Left colon (tissue), 2 donors: Measurements from ENCODE around the gene HS2ST1. TPM values are rescaled to one million over a fixed set of nuclear protein-coding genes. Genes with fewer than 3 reads are reported as not detected.
A peak's percentile ranks its signal among the peaks of the same experiment; 100 is the strongest.
"Not testable (repeated sequence)": the region's sequence is repeated elsewhere in the genome, so short reads cannot be mapped to it uniquely, and the experiment has no call there.

Experiments
- ATAC-seq: fragments of 200-7000 bp; cut with Tn5 transposase; one replicate; pipeline ENCODE4 v1.9.1; 2020; ENCODE audit warnings: mild to moderate bottlenecking, moderate library complexity
- DNase-seq, 2 donors: peaks; one replicate each; pipeline ENCODE4 v3.0.0-alpha.2; 2020
- intact Hi-C, 2 donors: fragments of 100-400 bp; cut with DNase I in 1 of 2; cut with micrococcal nuclease in 1 of 2; formaldehyde crosslinking; loops; one replicate each; pipeline versions ENCODE4 v1.11.2 to v1.14.0; 2022; cut with DNase I, micrococcal nuclease
- total RNA-seq, 2 donors: library from RNA; stranded (reverse); fragmentation: NEBNext Ultra II Directional; extraction: Animal tissue kit (Norgen Biotek cat#: 25700); gene quantifications; one replicate each; pipeline ENCODE4 v1.2.1, GENCODE V29; 2021
- donor health status: DM: no; HTN: no; CAD: no.
- donor health status: DM: yes; HTN: yes; CAD: no.

Gene HS2ST1
- total RNA-seq, 2 donors from 2014 or later: 17.4 to 23.5 TPM

DNA sequence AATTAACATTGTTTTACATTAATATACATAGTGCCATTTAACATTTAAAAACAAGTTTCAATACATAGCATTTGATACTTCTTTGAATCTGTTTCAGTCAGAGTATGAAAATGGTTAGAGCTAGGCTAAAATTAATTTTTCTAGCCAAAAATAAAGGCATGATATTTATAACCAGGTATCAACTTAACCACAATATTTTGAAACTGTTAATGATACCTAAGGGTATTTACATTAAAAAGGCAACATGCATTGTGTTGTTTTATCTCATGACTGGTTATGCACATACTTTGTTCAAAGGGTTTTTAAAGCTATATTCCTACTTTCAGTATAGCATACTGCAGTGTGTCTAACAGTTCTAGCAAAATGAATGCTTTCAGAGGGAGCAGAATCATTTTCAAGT, 130.0 kb downstream of the HS2ST1 start:
- DNase-seq (no peak), ATAC-seq (no peak)
- intact Hi-C loops: no loop called here

DNA sequence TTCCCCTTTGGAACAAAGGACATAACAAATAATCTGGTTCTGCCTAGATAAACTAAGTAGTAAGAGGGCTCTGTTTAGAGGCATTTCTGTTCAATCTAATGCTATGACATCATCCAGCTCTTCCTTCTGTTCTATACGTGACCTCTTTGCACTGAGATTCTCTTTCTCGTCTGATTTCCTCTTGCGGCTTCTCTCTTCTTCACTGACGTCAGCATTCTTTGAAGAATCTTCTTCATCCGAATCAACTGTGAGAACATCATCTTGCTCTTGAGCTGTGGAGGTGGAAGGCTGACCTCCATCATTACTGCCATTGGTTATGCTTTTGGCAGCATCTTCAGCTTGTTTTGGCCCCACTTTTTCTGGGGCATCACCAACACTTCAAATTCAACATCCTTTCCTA, 130.4 kb downstream of the HS2ST1 start:
- intact Hi-C loops: no loop called here
- ATAC-seq: no peak
- no peak for DNase-seq

DNA sequence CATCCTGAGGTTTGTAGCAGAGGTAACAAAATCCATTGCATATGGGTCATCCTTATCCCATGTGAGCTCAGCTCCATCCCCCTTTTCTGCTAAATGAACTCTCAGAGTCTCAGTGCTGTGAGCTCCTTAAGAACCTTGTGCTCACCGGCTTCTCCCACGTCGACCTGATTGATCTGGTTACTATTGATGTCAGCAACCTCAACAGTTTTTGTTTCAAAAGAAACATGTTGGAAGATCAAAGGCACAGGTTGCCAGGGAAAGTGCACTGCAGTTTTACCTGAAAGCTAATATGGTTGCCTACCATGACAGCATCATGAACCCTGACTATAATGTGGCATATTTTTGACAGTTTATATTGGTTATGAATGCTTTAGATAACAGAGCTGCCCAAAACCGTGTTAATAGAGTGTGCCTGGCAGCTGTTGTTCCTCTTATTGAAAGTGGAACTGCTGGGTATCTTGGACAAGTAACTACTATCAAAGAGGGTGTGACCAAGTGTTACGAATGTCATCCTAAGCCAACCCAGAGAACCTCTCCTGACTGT, 131.4 kb downstream of the HS2ST1 start:
- DNase-seq: no peak
- intact Hi-C loops: no loop called here
- ATAC-seq: peak; percentile 15

DNA sequence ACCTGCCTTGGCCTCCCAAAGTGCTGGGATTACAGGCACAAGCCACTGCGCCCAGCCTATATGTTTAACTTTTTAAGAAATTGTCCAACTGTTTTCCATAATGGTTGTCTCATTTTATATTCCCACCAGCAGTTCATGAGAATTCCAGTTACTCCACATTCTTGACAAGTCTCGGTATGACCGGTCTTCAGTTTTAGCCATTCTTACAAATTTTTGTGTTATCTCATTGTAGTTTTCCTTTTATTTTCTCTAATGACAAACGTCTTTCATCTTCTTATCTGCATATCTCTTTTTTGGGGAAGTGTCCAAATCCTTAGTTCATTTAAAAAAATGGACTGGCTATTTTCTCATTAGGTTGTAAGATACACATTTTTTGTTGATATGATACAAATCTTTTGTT, 132.5 kb downstream of the HS2ST1 start:
- intact Hi-C loops: no loop called here
- ATAC-seq: no peak
- no peak for DNase-seq

DNA sequence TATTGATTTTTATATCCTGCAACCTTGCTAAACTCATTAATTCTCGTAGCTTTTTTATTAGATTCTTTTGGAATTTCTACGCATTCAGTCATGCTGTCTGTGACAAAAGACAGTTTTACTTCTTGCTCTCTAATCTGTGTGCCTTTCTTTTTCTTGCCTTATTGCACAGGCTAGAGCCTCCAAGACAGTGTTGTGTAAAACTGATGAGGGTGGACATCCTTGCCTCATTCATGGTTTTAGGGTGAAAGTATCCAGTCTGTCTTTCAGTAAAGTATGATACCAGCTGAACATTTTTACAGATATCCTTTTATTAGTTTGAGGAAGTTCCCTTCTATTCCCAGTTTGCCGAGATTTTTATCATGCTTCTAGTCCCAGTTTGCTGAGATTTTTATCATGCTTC, 133.8 kb downstream of the HS2ST1 start:
- DNase-seq (no peak), ATAC-seq (no peak)
- intact Hi-C loops: no loop called here

DNA sequence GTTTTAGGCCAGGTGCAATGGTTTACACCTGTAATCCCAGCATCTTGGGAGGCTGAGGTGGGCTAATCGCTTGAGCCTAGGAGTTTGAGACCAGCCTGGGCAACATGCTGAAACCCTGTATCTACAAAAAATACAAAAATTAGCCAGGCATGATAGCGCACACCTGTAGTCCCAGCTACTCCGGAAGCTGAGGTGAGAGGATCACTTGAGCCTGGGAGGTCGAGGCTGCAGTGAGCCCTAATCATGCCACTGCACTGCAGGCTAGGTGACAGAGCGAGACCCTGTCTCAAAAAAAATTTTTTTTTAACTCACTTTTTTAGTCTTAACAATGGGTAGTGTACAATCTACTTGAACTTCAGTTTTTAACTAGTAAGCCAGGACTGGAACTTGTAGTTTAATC, 137.5 kb downstream of the HS2ST1 start:
- ATAC-seq: no peak
- intact Hi-C loops: no loop called here
- no peak for DNase-seq

DNA sequence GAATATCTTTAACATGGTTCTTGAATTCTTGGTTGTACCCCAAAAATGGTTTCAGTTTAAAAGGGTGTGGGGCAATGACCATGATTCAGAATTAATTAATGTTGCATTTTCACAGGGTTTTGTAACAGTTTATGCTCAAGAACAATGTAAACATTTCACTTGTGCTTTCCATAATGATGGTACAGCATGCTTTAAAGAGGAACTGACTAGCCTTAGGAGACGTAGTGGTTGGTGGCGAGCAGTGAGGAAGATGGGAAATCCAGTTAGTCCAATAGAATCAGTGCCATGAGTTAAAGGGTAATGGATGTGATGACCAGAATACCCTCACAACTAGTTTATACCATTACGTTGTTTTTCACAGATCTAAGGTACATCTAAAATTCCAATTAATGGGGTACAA, 138.0 kb downstream of the HS2ST1 start:
- ATAC-seq (no peak), DNase-seq (no peak)
- intact Hi-C loops: no loop called here

DNA sequence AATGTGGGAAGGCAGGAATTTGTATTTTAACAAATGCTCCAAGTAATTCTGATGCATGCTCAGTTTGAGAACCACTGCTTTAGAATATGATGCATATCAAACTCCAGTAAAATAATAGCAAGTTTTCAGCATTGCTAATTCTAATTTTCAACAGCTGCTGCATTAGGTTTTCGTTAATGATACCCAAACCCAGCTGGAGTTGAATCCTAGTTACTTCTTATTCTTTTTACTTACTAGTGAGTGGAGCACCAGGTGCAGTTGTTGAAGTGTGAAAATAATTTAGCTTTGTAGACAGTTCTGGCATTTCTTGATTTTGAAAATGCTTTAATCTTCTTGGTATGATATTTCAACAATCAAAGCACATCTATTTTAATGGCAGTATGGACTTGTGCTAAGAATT, 138.5 kb downstream of the HS2ST1 start:
- DNase-seq (no peak), ATAC-seq (no peak)
- intact Hi-C loops: no loop called here

DNA sequence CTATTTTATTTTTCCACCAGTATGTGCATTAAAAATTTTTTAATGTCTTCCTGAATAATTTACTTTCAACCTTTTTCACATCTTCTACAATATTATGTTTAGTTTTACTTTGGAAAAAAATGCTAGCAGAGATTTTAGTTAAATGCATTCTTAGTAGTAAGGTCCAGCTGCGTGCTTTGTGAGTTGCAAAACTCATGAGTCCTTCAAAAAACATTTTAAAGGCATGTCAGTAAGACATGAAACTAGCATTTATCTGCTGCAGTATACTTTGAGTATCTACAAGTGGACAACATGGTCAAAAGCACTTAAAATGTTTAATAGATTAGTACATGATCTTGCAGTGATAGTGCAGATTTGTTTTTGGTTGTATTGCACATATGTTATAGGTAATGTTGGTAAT, 139.0 kb downstream of the HS2ST1 start:
- no peak for DNase-seq
- intact Hi-C loops: no loop called here
- ATAC-seq: no peak

DNA sequence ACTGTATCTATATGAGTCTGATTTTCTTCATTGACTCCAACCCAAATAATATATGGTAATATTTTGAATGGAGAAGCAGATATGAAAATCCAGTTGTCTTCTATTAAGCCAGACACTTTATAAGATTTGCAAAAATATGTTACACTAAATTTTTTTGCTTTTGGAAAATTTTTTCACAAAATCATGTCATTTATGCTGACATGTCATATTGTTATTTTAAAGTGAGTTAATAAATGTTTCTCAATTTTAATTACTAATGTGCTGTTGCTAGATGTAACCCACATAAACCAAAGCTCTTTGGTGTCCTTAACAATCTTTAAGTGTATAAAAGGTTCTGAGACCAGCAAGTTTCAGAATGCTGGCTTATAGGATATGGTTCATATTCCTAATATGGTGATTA, 142.5 kb downstream of the HS2ST1 start:
- no peak for DNase-seq

DNA sequence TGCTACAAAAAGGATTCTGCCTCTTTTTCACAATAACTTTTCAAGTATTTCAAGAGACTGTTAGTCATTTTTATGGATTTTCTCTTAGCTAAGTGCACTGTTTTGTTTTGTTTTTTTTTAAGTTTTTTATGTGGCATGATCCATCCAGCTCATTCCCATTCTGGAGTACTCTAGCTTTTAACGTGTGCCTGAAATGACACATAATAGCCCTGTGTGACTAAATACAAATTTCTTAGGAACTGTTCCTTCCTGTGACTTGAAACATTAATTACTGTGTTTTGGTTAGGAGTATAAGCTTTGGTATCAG, 143.9 kb downstream of the HS2ST1 start:
- intact Hi-C loops: no loop called here
- no peak for DNase-seq
- no peak for ATAC-seq

More for the DNA sequence above, 142.5 kb downstream of the HS2ST1 start:
- intact Hi-C loops: no loop called here
- ATAC-seq: no peak

DNA sequence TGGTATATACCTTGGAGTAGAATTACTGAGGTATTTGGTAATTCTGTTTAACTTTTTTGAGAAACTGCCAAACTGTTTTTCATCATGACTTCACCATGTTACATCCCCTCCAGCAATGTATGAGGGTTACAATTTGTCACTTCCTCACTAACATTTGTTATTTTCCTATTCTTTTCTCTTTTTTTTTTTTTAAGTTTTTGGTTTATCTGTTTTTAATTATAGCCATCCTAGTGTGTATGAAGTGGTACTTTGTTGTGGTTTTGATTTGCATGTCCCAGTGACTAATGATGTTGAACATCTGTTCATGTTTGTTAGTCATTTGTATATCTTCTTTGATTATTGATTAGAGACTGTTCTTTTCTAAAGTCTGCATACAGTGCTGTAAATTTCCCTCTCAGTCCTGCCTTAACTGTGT, 147.3 kb downstream of the HS2ST1 start:
- no peak for DNase-seq

DNA sequence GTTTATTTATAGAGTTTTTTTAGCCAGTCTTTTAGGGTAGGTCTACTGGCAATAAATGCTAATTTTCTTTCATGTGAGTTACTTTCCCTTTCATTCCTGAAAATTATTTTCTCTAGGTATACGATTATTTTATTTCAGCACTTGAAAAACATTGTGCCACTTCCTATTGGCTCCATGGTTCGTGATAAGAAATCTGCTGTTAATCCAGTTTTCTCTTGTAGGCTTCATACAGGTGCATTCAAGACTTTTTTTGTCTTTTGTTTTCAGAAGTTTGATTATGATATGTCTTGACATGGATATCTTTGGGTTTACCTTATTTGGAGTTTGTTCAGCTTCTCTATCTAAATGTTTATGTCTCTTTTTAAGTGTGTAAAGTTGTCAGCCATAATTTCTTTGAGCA, 148.3 kb downstream of the HS2ST1 start:
- DNase-seq (no peak), ATAC-seq (peak; percentile 23)
- intact Hi-C loops: no loop called here

More for the DNA sequence above, 147.3 kb downstream of the HS2ST1 start:
- ATAC-seq: no peak
- intact Hi-C loops: no loop called here

DNA sequence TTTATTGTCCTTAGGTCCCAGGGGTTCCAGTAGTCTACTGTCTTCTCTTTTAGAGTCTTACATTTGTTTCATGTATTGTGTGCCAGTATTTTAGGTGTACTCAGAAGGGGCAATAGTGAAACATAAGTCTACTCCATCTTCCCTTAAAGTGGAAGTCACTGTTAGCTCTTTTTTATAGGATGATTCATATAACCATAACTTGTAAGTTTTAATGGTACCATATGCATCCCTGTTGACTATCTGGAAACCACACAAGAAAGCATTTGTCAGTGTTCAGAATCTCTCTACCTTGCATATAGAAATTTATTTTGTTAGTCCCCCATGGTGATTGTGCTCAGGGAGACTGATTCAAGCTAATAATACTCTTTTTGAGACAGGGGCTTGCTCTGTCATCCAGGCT, 149.9 kb downstream of the HS2ST1 start:
- intact Hi-C loops: no loop called here
- DNase-seq (no peak), ATAC-seq (no peak)

DNA sequence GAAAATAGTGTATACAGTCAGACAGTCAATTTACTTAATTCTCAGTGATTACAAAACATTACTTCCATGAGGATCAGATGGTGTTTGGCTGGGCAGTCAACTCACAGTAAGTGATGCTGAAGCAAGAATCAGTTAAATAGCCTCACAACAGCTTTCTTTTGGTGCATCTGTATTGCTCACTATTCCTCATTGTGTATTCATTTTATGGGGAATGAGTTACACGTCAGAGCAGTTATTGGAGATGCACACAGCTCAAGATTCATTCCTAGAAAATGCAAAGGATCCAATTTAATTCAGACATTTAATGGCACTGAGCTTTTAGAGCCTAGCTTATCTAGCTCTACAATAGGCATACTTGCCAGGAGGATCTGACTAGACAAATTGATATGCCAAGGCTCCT, 150.6 kb downstream of the HS2ST1 start:
- intact Hi-C loops: no loop called here

DNA sequence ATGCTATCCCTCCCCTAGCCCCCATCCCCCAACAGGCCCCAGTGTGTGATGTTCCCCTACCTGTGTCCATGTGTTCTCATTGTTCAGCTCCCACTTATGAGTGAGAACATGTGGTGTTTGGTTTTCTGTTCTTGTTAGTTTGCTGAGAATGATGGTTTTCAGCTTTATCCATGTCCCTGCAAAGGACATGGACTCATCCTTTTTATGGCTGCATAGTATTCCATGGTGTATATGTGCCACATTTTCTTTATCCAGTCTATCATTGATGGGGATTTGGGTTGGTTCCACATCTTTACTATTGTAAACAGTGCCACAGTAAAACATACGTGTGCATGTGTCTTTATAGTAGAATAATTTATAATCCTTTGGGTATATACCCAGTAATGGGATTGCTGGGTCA, 152.3 kb downstream of the HS2ST1 start:
- ATAC-seq, intact Hi-C loops, DNase-seq: not testable (repeated sequence)

More for the DNA sequence above, 150.6 kb downstream of the HS2ST1 start:
- ATAC-seq: no peak
- DNase-seq: no peak

DNA sequence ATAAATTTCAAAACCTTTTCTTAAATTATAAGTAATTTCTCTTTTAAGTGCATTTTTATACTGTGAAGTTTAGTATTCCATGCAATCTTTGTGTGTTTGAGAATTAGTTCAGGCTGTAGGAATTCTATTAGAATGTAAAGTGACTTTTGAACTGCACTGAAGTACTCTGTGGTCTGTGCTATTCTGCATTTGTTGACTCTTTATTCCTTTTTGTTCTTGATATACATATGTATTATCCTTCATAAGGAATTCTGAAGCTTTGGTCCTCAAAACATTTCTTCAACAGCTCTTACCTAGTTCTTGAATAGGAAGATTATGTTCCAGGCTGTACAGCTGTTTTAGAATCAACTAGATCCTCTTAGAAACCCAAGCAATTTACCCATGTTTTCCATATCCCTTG, 158.0 kb downstream of the HS2ST1 start:
- DNase-seq: no peak

DNA sequence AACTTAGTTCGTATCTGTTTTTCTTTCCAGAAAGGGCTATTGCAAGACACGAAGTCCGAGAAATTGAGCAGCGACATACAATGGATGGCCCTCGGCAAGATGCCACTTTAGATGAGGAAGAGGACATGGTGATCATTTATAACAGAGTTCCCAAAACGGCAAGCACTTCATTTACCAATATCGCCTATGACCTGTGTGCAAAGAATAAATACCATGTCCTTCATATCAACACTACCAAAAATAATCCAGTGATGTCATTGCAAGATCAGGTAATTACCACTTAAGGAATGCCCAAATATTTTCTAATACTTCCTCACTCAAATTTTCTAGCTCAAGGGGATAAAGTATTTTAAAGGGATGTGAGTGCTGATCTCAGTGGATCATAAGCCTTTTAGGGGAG, 158.5 kb downstream of the HS2ST1 start:
- no peak for ATAC-seq

More for the DNA sequence above, 158.0 kb downstream of the HS2ST1 start:
- no peak for ATAC-seq
- intact Hi-C loops: no loop called here

DNA sequence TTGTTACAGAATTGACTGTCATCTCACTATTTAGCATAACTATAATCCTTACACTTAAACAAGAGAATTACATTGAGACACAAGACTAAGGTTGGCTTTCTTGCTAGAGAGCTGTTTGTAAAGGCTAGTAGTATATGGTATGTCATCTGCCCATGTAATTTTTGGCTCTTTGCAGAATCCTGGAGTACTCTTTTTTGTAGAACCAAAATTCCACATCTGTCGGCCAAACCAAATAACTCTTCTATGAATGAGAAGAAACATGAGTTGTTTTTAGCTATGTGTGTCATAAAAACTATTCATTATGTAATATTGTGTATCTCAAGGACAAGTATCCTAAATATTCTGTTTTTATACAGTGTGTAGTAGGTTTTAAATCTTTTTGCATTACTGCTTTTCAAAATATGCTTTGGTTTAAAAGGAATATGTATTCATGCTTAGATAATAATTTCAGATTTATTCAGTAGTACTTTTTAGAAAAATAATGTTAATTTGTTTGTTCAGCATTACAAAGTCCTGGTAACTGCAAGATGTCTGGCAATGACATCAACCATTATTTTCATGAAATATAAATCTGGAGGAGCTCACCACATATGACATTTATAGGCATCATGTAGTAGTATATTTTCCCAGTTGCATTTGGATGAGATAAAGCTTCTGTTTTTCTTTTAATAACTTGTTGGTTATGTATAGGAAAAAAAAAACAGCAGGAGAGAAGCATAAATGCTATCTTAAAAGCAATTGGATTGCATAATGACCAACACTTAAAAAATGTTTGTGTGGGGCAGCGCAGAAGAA, 159.8 kb downstream of the HS2ST1 start:
- ATAC-seq (no peak), DNase-seq (no peak)
- intact Hi-C loops: no loop called here

More for the DNA sequence above, 158.5 kb downstream of the HS2ST1 start:
- intact Hi-C loops: no loop called here
- no peak for DNase-seq

DNA sequence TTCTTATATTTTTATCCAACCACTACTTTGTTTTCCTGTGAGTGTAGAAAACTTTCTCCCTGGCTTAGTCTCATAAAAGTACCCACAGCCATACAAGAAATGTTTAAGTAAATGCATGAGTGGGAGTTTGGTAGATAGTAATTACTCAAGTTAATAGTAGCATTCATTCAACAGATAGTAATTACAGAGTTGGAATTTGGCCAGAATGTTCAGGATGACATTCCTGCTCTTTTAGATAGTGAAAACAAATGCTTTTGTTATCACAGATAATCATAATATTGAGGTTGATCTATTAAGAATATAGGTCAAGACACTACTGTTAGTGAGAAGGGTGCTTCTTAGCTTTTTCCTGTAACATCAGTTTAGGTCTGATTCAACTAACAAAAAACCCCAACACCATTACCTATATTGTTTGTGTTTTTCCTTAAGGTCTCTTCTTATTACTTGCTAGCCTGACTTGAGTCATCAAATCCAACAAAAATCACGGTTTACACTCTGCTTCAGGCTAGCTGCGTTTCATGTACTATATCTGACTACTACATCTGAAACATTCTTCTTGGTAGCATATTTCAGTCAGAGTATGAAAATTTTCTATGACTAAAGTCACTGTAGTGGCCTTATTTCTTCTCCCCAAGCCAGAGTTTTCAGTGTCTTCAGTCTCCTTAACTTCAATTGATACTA, 163.7 kb downstream of the HS2ST1 start:
- DNase-seq: no peak
- ATAC-seq: no peak
- intact Hi-C loops: no loop called here
